HG03342 (cell line): ENCODE data around the gene PABPC3.
A peak's percentile ranks its signal among the peaks of the same experiment; 100 is the strongest.

Experiments used
- ATAC-seq: cut with Tn5 transposase; IDR thresholded peaks from one replicate; pipeline ENCODE4 v1.9.1; 2021; ENCODE audit warnings: mild to moderate bottlenecking, moderate library complexity; ENCODE audit not compliant: unreplicated experiment

PABPC3 gene

DNA sequence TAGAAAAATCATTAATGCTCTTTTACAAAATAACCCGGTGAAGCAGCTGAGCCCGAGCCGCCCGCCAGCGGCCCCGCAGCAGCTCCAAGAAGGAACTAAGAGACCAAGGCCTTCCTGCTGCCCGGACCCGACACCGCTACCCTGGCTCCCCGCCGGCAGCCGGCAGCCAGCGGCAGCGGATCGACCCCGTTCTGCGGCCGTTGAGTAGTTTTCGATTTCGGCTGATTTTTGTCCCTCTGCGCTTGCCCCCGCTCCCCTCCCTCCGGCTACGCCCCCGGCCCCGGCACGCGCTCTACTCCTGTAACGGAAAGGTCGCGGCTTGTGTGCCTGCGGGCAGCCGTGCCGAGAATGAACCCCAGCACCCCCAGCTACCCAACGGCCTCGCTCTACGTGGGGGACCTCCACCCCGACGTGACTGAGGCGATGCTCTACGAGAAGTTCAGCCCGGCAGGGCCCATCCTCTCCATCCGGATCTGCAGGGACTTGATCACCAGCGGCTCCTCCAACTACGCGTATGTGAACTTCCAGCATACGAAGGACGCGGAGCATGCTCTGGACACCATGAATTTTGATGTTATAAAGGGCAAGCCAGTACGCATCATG lies at the start of gene PABPC3:
Gene PABPC3 (plus strand): TSS at position 286 of the 603 bp plus-strand sequence. CDS start 63 bp downstream, at position 349.
- no peak for ATAC-seq

DNA sequence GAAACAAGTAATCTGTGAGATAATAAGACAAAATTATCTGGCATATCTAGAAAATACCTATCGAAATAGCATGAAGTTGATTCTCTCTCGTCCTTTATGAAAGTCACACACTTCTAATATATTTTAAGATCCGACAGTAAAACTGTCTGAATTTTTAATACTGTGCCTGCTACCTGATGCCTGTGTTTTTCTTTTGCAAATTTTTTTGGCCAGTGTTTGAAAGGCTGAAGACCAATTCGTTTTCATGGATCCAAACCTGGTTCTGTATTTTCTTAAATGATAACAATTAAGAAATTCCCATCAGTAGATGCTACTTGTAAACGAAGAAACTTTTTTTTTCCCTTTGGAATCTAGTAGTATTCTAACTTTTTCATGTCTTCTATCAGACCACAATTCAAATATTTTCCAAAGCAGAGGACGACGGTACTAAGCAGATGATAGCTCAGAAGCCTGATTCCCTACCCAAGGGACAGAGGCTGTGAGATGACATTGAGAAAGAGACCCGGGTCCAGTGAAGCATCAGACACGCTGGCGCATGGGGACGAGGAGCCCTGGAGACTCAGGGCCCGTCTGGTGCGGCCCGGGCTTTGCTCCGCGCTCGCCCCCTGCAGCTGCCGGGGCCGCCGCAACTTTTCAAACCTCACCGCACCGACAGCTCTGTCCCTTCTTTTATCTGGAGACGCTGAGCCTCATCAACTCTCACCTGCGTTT lies 49.5 kb upstream of the PABPC3 start:
- no peak for ATAC-seq

DNA sequence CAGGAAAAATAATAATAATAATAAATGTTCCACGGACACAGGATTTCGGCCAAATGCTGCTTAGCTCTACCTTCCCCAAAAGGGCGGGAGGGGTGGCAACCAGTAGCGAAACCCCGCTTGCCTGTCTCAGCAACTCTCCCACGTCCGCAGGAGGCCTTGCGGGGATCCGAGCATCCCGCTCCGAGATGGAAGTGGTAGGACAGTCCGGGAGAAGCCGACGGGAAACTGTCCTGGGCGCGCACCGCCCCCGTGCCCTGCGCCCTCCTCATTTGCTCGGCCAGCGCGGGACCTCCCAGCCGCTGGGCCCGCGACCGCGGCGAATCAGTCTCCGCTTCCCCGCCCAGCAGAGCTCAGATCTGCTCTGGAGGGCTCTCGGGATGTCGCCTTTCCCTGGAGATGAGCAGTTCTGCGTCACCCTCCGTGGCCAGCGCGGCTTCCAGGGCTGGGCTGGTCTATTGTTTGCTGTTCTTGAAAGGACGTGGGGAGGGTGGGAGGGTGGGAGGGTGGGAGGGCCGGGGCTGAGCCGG lies 48.9 kb upstream of the PABPC3 start:
- ATAC-seq = no peak

DNA sequence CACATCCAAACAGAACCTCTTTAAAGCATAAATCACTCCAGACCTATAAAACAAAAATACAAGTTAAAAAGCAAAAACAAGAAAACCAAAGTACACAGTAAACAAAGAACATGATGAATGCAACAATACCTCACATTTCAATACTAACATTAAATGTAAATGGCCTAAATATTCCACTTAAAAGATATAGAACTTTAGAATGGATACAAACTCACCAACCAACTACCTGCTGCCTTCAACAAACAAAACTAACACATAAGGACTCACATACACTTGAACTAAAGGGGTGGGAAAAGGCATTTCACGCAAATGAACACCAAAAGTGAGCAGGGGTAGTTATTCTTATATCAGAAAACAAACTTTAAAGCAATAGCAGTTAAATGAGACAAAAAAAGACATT lies 44.9 kb upstream of the PABPC3 start:
- ATAC-seq = no peak

DNA sequence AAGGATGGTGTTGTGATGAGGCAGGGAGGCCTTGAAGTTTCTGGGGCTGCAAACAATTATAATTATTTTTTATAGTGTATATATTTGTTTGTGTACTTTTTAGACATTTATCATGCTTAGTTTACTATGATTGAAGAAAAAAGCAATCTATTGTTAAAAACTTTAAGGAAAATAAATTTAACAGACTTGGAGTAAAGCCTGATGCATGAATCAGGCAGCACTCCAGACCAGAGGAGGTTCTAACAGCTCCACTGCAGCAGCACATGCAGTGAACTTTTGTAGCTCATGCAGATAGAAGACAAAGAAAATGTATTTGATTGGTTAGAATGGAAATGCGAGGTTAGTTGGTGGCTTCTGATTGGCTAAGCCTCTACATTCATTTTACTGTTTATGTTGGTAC lies 36.8 kb upstream of the PABPC3 start:
- ATAC-seq = no peak

DNA sequence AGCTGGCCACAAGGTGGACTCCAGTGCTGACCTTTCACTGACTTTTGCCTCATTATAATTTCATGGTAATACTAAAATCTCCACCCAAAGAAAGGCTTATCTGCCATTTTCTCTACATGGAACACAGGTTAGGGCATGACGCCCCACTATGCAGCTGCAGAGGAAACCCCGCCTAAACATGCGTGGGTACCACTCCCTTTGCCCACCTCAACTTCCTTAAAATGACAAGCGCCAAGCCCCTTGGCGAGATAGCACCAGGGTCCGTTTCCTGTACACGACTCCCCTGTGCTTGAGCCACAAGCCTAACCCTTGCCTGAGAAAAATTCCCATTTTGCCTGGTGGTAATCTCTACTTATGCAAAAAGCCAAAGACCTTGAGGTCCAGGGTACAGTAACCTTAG lies 36.0 kb upstream of the PABPC3 start:
- no peak for ATAC-seq

DNA sequence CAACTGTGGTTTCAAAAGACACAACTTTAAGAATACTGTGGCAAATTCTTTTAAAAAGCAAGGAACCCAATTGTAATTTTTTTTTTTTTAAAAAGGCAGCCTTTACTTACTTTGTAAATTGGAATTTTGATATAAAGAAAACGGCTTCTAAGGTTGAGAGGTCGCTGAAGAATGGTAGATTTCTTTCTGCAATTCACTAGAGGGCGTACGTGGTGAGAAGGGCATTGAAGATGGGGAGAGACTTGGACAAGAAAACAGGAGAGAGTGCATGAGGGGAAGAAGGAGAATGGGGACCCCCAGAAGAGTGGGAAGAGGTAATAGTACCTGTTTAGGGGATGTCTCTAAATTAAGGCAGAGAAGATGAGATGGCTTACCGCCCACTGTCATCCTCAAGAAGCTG lies 33.5 kb upstream of the PABPC3 start:
- ATAC-seq = no peak

DNA sequence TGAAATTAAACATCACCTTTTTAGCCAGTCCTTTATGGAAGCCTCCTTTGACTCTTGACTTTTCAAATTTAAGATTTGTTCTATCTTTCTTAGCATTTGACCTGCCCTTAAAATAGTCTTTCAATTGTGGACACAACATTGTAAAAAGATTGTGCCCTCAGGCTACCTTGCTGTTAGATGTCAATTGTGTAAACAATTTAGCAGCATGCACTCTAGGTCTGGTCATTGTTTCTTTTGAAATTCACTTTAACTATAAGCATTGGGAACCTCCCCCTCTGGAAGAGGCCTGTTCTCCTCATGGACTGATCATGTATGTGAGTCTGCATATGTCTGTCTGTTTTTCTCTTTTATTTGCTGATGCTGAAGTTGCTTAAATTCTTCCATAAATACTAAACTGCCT lies 31.5 kb upstream of the PABPC3 start:
- no peak for ATAC-seq

DNA sequence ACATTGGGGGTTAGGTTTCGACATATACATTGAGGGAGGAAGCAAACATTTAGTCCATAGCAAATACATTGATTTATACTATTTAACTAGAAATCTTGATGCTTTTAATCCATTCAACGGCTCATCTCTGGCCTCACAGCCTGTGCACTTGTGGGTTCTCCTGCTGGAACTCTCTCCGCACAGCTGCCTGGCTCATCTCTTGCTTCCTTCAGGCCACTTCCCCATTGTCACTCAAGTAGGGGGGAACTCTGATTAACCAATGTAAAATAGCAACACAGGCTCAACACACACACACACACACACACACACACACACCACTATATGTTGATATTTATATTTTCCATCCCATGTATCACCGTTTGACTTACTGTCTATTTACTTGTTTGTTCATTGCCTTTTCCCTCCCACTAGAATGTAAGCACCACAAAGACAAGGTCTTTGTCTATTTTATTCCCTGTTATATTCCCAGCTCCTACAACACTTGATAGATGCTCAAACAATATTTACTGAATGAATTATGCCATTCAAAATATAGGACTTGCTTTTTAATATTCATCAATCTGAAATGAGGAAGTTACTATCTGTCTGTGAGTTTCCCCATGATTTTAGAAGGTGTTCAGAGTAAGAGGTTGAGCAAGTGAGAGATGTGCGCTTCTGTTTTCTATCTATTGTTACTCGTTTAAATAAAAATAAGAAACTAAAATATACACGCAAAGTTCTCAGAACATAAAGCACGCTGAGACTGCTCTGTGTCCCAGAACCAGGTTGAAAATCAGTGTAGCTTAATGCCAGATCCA lies 29.8 kb upstream of the PABPC3 start:
- ATAC-seq = no peak

DNA sequence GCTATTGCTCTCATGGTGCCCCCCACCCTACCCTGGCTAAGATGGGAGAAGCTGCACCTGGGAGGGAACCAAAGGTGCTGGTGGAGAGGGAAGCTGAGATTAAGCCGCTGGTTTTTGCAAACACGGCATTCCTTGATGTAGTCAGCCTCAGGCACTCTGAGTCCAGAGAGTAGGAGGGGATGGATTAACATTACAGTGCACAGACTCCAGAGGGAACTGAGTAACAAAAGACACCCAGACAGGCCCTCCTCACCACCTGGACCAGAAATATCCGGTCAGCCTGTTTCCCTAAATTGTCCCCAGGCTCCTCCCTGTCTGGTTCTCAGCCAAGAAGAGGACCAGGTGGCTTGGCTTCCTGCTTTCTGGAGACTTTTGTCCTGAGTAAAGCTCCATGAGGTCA lies 28.9 kb upstream of the PABPC3 start:
- ATAC-seq = no peak

DNA sequence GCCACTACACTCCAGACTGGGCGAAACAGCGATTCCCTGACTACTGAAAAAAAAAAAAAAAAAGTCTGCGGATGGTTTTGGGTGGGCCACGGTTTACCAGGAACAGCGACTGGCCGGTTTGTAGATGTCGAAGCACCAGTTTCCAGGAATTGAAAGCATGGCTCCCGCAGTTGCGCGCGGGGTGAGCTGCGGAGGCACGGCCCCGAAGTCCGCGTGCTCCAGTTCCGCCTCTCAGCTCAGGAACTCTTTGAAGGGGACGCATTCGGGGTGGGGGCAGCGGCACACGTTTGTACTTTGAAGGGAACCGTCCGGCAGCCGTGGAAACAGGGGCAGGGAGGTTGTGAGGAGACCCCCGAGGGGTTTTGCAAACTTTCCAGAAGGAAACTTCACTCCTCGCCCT lies 27.1 kb upstream of the PABPC3 start:
- ATAC-seq = no peak

DNA sequence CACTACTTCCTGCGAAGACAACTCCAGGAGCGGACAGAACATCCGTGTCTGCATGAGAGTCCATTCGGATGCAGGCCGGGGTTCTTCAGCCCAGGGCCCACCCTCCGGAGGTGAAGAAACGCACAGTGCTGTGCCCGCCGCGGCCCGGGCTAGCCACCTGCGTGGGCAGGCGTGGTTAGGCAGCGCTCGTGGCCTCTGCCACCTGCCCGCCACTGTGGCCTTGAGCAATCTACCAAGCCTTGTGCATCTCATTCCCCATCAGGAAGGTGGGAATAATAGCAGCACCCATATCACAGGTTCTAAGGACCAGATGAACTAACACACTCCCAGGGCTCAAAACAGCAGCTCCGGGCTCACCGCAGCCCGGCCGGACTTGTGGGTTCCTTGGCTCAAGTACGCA lies 26.7 kb upstream of the PABPC3 start:
- ATAC-seq = no peak

DNA sequence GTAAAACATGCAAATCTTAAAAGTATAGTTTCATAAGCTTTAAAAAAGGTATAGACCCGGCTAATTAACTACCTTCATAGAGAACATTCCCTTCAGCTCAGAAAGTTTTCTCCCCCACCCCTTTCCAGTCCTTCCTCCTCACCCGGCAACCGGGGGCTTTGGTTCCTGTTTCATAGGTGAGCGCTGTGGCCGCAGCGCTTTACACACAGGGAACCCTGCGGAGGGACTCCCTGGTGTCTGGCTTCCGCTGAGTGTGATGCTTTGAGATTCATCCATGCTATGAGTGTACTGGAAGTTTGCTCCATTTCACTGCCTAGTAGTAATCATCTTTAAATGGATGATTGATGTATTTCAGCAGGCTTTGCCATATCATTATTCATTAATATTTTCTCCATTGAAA lies 26.0 kb upstream of the PABPC3 start:
- ATAC-seq = no peak

DNA sequence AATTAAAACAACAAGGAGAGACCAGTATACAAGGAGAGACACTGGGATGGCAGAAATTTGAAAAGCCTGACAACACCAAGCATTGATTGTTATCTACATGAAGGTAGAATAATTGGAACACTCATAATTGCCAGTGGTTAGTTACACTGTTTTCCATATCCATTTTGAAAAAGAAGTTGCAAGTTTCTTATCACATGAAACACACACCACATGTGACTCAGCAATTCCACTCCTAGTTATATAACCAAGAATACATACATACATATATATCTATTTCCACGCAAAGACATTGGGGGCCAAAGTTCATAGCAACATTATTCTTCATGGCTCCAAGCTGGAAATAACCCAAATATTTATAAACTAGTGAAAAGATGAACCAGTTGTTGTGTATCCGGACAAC lies 15.2 kb upstream of the PABPC3 start:
- no peak for ATAC-seq

DNA sequence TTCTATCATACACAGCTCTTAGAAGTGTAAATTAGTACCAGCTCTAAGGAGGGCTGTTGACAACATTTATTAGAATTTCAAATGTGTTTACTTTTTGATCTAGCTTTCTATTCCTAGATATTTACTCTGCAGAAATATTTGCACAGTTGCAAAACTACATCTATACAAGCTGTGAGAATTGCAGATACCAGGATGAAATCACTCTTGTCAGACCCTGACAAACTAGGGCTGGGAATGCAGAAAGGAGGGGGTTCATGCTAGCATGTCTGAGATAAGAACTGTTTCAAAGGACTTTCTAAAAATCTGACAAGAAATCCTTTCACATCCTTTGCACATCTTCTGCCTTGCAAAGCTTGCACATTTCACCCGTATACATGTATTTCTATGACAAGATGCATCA lies 11.8 kb upstream of the PABPC3 start:
- no peak for ATAC-seq

DNA sequence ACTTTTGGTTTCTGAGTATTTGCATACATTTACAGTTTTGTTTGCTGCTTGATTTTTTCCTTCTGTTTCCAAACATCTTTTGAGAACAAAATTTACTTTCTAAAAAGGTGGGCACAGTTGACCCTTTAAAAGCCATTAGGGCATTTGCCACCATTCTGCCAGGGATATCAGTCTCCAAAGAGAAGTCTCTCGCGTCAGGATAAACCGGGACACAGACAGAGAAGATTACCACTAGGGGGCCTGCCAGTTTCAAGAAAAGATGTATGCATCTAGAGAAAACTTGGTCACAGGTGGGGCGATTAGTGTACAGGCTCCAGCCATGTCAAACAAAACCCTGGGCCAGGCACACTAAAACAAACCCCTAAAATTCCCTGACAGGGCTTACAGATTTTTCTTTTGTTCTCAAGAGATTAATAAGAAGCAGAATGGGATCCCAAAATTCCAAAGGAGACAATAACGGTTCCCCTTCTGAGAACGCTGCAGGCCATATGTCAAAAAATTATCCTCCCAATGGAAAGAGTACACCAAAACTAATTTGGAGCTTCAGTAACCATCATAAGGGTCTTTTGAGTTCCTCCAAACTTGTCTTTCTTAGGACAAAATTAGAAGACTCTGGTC lies 10.7 kb upstream of the PABPC3 start:
- ATAC-seq = peak; percentile 46

DNA sequence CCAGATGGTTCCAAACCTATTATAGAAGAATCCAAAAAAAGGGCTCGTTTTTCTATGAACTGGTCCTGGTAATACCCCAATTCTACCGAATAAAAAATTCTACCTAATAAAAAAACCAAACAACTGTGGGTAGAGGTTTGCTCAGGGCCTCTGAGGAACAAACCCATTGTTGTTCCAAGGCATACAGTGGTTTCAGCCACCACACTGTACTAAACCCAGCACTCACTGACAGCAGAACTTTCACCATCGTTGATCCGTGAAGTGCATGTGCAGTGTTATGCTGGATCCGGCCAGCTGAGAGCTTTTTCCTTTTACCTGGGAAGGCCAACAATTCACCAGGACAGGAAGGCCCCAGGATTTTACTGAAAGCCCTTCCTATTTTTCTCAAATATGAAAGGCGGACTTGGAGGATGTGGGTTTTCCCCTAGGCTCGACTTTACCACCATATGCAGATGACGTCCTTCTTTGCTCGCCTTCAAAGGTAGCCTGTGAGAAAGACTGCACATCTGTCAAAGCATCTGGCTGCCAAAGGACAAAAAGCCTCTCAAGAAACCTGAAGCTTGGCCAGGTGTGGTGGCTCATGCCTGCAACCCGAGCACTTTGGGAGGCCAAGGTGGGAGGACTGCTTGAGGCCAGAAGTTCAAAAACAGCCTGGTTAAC lies 7.2 kb upstream of the PABPC3 start:
- no peak for ATAC-seq

DNA sequence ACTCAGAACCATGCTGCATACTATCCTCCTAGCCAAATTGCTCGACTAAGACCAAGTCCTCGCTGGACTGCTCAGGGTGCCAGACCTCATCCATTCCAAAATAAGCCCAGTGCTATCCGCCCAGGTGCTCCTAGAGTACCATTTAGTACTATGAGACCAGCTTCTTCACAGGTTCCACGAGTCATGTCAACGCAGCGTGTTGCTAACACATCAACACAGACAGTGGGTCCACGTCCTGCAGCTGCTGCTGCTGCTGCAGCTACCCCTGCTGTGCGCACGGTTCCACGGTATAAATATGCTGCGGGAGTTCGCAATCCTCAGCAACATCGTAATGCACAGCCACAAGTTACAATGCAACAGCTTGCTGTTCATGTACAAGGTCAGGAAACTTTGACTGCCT lies 1.5 kb downstream of the PABPC3 start:
- ATAC-seq = no peak

DNA sequence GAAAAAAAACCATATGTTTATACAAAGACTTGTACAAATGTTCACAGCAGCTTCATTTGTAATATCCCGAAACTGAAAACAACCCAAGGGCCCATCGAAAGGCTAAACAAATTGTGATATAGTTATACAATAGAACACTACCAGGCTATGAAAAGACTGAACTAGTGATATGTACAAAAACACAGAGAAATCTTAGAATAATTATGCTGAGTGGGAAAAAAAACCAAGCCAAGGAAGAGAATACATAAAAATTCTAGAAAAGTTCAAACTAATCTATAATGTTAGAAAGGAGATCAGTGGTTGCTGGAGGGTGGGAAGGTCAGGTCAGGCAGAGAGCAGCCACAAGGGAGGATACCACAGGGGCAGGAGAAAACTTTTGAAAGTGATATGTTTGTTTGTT lies 7.8 kb downstream of the PABPC3 start:
- no peak for ATAC-seq

DNA sequence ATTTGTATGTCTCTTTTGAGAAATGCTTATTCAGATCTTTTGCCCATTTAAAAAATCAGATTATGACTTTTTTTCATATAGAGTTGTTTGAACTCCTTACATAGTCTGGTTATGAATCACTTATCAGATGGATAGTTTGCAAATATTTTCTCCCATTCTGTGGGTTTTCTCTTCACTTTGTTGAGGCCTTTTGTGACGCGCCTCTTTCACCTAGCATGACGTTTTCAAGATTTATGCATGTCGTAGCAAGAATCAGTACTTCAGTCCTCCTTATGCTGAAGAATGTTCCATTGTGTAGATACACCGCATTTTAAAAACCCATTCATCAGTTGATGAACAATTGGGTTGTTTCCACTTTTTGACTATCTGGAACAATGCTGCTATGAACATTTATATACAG lies 13.4 kb downstream of the PABPC3 start:
- ATAC-seq = no peak
